NCI-H146 treated with DMSO at 0.1 percent for 48 hours (cell line): ENCODE data around the gene RNF215.

ENCODE experiments used
- DNase-seq: peaks from one replicate; lab custom pipeline; 2025; ENCODE audit not compliant: unreplicated experiment; lab: John Stamatoyannopoulos, UW

RNF215 gene

GRCh38 chr22:30386960-30387827 is at the start of gene RNF215:
RNF215 (minus strand) TSS chr22:30387411; CDS start chr22:30387313, 98 bp downstream.
- peak; percentile 19 for DNase-seq

- no peak for DNase-seq
These were observed 49.0 kb upstream of the RNF215 start for GRCh38 chr22:30436196-30436595.

- DNase-seq, result no peak
These were observed 48.5 kb upstream of the RNF215 start for GRCh38 chr22:30435674-30436126.

- DNase-seq, result no peak
These were observed 47.6 kb upstream of the RNF215 start for GRCh38 chr22:30434843-30435242.

DNA sequence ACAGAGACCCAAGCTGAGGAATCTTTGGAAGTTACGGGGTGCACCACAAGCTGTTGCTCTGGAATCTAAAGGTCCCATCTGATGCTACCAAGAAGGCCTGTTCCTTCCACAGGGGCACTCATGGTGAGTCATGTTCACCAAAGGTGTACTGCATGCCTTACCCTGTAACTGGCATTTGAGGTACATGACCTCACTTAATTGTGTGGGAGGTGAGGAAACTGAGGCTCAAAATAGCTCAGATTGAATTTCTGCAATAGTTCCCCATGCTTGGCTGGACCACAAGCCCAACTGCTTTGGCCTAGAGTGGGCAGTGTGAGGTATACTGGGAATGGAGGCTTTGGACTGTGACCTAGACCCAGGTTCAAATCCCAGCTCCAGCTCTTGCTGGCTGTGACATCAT is 46.6 kb upstream of the RNF215 start:
- no peak for DNase-seq

GRCh38 chr22:30433227-30433626 is 46.0 kb upstream of the RNF215 start:
- no peak for DNase-seq

DNA sequence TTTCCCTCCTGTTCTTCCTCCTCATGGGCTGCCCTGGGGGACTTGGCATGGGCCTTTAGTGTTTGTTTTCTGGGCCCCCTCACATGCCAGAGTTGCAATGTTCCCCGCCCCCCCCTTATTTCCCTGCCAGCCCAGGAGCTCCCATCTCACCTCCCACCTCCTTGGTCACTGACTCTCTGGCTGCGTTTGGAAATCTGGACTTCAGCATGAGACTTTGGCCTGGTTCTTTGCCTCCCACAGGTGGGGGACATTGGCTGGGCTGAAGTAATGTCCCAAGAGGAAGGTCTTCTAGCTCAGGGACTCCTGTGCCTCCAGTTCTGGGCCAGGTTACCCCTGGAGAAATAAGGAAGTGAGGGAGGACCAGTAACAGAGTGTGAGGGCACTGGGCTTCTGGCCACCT is 45.3 kb upstream of the RNF215 start:
- no peak for DNase-seq

GRCh38 chr22:30432096-30432495 is 44.9 kb upstream of the RNF215 start:
- no peak for DNase-seq

- no peak for DNase-seq
These were observed 43.7 kb upstream of the RNF215 start for GRCh38 chr22:30430933-30431332.

GRCh38 chr22:30429887-30430286 is 42.7 kb upstream of the RNF215 start:
- DNase-seq, result no peak

DNA sequence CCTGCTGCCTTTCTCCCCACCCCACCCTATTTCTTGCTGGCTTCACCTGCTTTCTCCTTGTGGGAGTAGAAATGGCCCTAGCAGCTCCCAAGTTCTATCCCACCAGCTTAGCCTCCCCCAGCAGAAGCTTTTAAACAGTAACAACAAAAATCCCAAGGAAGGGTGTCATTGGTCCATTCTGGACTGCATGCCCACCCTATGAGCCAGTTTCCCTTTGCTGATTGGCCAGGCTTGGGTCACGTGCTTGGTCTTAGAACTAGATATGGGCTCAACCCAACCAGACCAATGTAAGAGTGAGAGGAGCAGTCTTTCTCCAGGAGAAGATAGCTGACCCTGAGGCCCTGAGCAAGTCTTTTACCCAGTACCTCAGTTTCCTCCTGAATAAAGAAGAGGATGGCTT is 40.7 kb upstream of the RNF215 start:
- DNase-seq, result no peak

- DNase-seq, result peak; percentile 2
These were observed 39.5 kb upstream of the RNF215 start for GRCh38 chr22:30426388-30427353.

- peak; percentile 46 for DNase-seq
These were observed 38.6 kb upstream of the RNF215 start, which contains the start of gene MTFP1 for GRCh38 chr22:30425616-30426387. MTFP1 (plus strand) TSS chr22:30425768; CDS start chr22:30425880, 112 bp downstream.

- DNase-seq, result no peak
These were observed 38.1 kb upstream of the RNF215 start for GRCh38 chr22:30425327-30425615.

- DNase-seq, result no peak
These were observed 37.5 kb upstream of the RNF215 start for GRCh38 chr22:30424534-30425326.

- DNase-seq, result peak; percentile 94
These were observed 36.8 kb upstream of the RNF215 start for GRCh38 chr22:30423959-30424533.

- DNase-seq, result peak; percentile 65
These were observed 36.2 kb upstream of the RNF215 start for GRCh38 chr22:30423301-30423958.

- peak; percentile 61 for DNase-seq
These were observed 35.5 kb upstream of the RNF215 start for GRCh38 chr22:30422481-30423300.
